ENCODE measurements around the gene SDK1.
"Not testable (repeated sequence)": the region's sequence is repeated elsewhere in the genome, so short reads cannot be mapped to it uniquely, and the experiment has no call there.

The SDK1 gene

GRCh38 chr7:3754493-3755341, 453.7 kb downstream of the SDK1 start:
- DNase-seq = no peak

GRCh38 chr7:3755778-3756453, 454.9 kb downstream of the SDK1 start:
- not testable (repeated sequence) for DNase-seq

- no peak for DNase-seq
These were observed 456.0 kb downstream of the SDK1 start for GRCh38 chr7:3757059-3757458.

GRCh38 chr7:3760651-3761050, 459.6 kb downstream of the SDK1 start:
- DNase-seq = no peak

GRCh38 chr7:3762146-3762831, 461.2 kb downstream of the SDK1 start:
- no peak for DNase-seq

GRCh38 chr7:3767917-3768777, 467.1 kb downstream of the SDK1 start:
- no peak for DNase-seq

GRCh38 chr7:3771906-3772305, 470.9 kb downstream of the SDK1 start:
- DNase-seq = no peak

GRCh38 chr7:3778345-3778744, 477.3 kb downstream of the SDK1 start:
- DNase-seq = no peak

GRCh38 chr7:3780016-3780415, 479.0 kb downstream of the SDK1 start:
- DNase-seq = no peak

GRCh38 chr7:3780525-3780924, 479.5 kb downstream of the SDK1 start:
- DNase-seq = no peak

GRCh38 chr7:3781607-3782006, 480.6 kb downstream of the SDK1 start:
- no peak for DNase-seq

- no peak for DNase-seq
These were observed 486.7 kb downstream of the SDK1 start for GRCh38 chr7:3787717-3788264.

GRCh38 chr7:3790803-3791202, 489.8 kb downstream of the SDK1 start:
- no peak for DNase-seq

GRCh38 chr7:3791327-3791726, 490.3 kb downstream of the SDK1 start:
- no peak for DNase-seq

GRCh38 chr7:3795141-3795540, 494.1 kb downstream of the SDK1 start:
- DNase-seq = no peak

GRCh38 chr7:3795781-3796180, 494.7 kb downstream of the SDK1 start:
- DNase-seq = no peak

GRCh38 chr7:3805151-3805550, 504.1 kb downstream of the SDK1 start:
- DNase-seq = no peak

- no peak for DNase-seq
These were observed 505.5 kb downstream of the SDK1 start for GRCh38 chr7:3806516-3806915.

GRCh38 chr7:3807824-3808223, 506.8 kb downstream of the SDK1 start:
- no peak for DNase-seq

GRCh38 chr7:3821488-3821887, 520.4 kb downstream of the SDK1 start:
- DNase-seq = no peak

- no peak for DNase-seq
These were observed 524.4 kb downstream of the SDK1 start for GRCh38 chr7:3825491-3825890.

- no peak for DNase-seq
These were observed 531.1 kb downstream of the SDK1 start for GRCh38 chr7:3832199-3832598.

- no peak for DNase-seq
These were observed 534.1 kb downstream of the SDK1 start for GRCh38 chr7:3835109-3835508.
